T47D (cell line): ENCODE results near the gene ANO2.
"Not testable (repeated sequence)": the region's sequence is repeated elsewhere in the genome, so short reads cannot be mapped to it uniquely, and the experiment has no call there.

ENCODE experiments used
- DNase-seq, 2 experiments: peaks; one replicate each; pipeline versions ENCODE4 v3.0.0 to v3.0.0-alpha.2; 2011 to 2012; ENCODE audit warnings: low read depth in 1 of 2, low spot score in 1 of 2
- JUND ChIP-seq: IDR thresholded peaks from 2 replicates; pipeline ENCODE4 v1.6.1; 2012; ENCODE audit warnings: low read depth
- in situ Hi-C: cut with HindIII; loops from 2 replicates; pipeline ENCODE4 v1.10.0; 2016; ENCODE audit warnings: low sequenced_read_pairs, low pct_unique_long_range_greater_than_20kb

Gene ANO2

DNA sequence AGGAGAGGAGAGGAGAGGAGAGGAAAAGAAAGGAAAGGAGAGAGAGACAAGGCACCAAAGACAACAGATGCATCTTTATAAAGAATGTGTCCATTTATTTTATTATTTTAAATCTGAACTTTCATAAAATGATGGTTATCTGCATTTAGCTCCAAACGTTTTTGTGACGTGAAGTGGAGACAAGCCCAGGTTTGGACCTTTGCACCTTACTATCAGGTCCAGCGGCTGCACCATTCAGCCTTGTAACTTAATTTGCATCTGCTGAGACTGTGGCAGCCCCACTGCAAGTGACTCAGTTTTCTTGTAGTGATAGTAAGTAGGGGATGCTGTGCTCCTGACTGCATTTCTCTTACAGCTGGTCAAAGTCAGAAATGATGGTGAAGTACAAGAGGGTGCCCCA is 382.5 kb downstream of the ANO2 start:
- no peak for TF ChIP-seq JUND
- in situ Hi-C loops = no loop called here
- no peak for DNase-seq

DNA sequence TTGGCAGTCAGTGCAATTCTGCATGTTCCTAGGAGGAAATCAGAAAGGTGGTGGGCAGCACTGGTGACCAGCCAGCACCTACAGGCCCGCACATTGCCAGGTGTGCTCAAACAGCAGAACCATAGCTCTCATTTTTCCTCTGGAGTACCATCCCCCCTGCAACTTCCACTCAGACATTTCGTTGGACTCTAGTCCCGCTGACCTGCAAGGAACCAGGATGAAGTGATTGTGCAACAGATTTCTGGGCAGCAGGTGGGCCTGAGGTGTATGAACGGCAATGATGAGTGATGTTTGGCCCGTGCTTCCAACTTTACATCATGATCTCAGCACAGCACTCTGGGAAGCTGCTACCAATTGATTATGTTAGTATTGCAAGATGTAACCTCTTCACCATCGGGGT is 383.2 kb downstream of the ANO2 start:
- no peak for DNase-seq
- in situ Hi-C loops = no loop called here
- no peak for TF ChIP-seq JUND

DNA sequence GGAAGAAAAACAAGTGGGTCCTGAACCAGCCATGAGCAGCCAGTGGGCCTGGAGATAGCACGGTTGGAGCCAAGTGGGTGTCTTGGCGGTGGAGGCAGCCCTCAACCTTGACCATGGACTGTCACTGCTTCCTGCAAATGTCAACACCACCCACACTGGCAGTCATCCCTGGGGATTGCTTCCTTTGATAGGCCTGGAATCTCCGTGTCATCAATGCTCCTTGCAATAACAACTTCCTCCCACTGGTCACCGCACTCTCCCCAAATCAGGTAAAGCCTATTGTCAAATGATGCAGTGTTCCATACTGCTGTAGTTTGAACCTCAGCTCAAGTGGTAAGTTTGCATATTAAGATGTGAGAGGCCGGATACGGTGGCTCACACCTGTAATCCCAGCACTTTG is 384.0 kb downstream of the ANO2 start:
- in situ Hi-C loops = no loop called here
- DNase-seq = no peak
- TF ChIP-seq JUND = no peak

DNA sequence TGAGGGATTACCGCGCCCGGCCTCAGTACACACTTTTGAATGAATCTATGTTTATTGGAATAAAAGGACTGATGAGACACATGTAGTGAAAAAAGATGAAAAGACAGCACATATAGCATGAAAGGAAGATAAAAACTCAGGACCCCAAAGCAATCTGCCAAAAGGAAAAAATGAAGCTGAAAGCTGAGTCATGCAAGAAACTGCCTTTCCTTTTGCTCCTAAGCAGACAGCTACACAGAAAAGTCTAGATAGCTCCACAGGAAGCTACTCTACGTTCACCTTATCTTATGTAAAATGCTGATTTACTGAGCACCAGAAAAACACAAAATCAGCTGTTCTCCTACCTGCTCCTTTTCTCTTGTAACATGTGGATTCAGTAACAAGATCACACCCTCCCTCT is 384.8 kb downstream of the ANO2 start:
- no peak for DNase-seq
- no peak for TF ChIP-seq JUND
- in situ Hi-C loops = no loop called here

DNA sequence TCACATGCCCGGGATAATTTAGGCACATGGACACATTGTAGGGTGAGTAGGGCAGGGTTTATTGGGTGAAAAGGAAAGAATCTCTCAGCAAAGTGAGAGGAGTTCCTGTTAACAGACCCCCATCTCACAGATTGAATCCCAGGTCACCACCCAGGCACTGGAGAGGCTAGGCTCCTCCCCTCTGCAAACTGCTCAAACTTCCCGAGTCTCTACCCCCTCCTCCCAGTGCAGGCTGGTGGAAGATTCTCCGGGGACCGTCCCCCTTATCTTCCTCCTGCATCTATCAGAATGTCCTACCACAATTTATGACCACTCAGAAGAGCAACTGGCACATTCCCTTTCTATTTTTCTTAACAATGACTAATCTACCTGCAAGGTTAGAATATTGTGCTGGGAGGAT is 387.2 kb downstream of the ANO2 start:
- no peak for DNase-seq
- in situ Hi-C loops = no loop called here
- TF ChIP-seq JUND = no peak

DNA sequence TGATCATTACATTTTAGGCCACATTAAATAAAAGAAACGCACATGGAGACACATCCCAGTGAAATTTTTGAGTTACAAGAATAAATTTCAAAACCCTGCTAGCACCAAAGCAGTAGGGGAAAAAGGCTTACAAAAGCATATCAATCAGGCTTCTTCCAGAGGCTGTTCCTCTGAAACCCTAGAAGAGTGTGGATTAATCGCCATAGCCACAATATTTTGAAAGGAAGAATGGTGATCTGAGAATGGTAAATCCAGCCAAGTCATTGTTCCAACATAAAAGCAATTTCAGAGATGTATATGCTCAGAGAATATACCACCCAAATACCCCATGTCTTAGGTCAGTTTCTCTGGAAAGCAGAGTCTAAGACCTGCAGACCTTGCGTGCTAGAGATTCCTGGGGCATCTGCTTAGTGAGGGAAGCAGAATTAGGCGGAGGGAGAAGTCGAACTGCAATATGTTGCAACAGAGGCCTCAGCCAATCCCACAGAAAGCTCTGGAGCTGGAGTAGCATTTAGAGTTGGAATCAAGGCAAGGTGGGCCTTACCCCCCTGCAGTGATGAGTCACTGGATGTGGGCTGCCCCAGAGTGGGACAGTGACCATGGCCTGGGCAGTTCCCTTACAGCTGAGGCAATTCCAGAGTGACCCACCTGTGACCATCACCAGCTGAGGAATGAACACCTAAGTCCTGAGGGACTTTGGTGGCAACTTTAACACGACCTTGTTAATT is 387.9 kb downstream of the ANO2 start:
- no peak for DNase-seq
- TF ChIP-seq JUND = no peak
- in situ Hi-C loops = no loop called here

DNA sequence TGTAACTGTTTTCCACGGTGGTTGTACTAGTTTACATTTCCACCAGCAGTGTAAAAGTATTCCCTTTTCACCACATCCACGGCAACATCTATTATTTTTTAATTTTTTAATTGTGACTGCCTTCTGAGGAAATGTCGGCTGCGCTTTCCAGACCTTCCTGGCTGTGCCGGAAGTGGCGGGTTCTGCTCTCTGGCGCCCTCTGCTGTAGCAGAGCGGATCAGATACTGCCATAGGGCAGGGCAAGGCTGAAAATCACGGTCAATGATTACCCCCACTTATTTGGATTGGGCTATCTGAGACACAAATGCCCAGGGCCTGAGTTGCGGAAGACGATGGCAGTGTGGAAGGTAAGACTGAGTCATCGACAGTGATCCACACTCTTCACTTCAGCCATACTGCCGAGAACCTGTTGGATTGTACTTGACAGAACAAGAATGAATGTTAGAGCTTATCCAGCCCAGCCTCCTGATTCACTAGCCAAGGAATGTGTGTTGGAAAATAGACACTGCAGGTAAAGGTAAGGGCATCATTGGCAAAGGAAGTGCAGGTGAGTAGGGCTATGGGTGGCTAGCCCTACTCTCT is 388.9 kb downstream of the ANO2 start:
- in situ Hi-C loops = no loop called here
- no peak for DNase-seq
- no peak for TF ChIP-seq JUND

DNA sequence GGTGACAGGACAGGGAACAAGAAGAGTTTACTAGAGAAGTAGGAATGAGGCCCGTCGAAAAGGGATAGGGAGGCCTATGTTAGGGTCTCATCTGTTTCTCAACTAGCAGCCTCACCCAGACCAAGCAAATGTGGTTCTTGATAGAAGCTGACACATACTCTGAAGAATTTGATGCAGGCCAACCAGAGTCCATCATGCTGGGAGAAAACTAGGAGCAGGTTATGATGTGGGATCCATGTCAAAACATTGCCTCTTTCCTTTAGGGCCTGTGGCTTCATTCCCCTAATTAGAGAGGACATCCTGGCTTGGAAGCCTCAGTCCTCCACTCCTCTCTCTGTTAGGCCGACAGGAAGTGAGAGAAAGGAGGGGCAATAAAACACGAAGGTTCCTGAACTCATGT is 390.3 kb downstream of the ANO2 start:
- DNase-seq = no peak
- TF ChIP-seq JUND = no peak
- in situ Hi-C loops = no loop called here

DNA sequence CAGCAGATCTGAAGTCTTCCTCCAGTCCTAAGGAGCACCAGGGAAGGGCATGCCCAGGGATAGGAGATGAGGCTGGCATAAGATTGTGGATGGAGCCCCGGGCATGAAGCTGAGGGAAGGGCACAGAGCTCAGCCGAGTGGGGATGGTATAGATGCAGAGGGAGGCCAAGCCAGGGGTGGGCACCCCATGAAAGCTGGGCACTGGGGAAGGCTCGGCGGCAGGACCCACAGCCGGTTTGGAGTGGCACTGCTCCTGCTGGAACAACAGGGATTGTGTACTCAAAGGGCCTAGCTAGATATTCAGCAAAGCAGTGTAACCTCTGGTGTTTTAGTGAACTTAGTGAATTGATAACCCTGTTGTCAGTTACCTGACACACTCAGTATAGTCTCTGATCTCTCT is 396.0 kb downstream of the ANO2 start:
- TF ChIP-seq JUND = no peak

DNA sequence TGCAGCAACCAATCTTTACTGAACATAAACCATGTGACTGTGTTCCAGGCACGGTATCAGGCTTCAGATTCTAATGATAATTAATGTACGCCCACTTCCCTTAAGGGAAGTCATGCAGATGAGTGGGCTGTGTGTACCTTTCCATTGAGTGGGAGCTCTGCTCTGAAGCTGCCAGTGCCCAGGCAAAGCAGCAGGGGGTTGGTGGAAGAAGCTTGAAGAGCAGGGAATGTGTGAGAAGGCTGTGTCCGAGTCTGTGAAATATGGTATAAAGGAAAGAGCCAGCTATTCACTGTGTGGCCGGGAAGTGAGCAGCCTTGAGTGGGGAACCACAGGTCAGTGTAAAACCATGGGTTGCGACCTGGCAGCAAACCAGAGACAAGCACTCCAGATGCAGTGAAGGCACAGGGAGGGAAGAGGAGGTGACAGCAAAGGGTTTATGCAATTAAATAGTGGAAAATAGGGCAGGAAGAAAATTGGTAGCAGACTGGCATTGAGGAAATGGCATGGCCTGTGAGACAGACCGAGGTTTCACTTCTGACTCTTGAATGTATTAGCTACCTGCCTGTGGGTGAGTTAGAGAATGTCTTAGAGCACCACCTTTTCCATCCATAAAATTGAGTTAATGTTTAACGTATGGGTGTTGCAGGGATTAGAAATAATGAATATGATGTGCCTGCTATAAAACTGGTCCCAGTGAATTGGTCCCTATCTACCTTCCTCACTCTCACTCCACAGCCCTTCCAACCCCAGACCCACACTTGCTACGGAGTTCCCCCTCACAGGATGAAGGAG is 396.7 kb downstream of the ANO2 start:
- no peak for TF ChIP-seq JUND
- in situ Hi-C loops = no loop called here

More for the DNA sequence above, 396.0 kb downstream of the ANO2 start:
- no peak for DNase-seq
- in situ Hi-C loops = no loop called here

DNA sequence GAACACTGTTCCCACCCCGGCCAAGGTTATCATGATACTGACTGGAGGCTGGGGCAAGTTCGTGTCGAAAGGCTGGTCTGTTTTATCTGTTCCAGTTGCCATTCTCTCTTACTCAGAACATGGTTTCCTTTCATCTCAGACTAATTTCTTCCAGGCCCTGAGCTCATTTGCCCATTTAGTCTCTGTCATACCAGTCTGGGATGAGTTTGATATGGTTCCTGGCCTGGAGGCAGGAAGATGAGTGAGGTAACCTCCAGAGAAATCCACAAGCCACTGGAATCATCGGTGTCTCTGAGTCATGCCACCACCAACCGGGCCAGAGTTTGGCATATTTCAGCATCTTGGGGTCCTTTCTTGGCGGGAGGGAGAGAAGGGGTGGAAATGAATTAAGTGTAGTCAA is 398.4 kb downstream of the ANO2 start:
- in situ Hi-C loops = no loop called here
- no peak for TF ChIP-seq JUND
- DNase-seq = no peak

More for the DNA sequence above, 396.7 kb downstream of the ANO2 start:
- DNase-seq = no peak

DNA sequence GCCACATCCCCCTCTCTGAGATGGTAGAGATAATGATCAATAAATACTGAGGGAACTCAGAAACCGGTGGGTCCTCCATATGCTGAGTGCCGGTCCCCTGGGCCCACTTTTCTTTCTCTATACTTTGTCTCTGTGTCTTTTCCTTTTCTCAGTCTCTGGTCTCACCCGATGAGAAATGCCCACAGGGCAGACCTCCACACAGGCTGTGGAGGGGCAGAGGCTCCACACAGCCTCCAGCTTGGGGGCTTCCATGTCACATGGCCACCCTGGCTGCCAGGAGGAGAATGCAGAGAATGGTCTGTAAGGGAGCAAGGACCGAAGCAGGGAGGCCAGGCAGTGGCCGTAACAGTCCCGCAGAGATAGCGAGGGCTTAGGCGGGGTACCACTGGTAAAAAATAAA is 407.3 kb downstream of the ANO2 start:
- TF ChIP-seq JUND = no peak
- in situ Hi-C loops = no loop called here
- DNase-seq = no peak

DNA sequence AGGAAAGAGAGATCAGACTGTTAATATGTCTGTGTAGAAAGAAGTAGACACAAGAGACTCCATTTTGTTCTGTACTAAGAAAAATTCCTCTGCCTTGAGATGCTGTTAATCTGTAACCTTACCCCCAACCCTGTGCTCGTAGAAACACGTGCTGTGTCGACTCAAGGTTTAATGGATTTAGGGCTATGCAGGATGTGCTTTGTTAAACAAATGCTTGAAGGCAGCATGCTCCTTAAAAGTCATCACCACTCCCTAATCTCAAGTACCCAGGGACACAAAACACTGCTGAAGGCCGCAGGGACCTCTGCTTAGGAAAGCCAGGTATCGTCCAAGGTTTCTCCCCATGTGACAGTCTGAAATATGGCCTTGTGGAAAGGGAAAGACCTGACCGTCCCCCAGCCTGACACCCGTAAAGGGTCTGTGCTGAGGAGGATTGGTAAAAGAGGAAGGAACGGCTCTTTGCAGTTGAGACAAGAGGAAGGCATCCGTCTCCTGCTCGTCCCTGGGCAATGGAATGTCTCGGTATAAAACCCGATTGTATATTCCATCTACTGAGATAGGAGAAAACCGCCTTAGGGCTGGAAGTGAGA is 407.9 kb downstream of the ANO2 start:
- DNase-seq, in situ Hi-C loops: not testable (repeated sequence)
